Fibroblast of villous mesenchyme (primary cell): ENCODE data around the gene PNLDC1. TPM values are rescaled to one million over a fixed set of nuclear protein-coding genes. Genes with fewer than 3 reads are reported as not detected.
"Not testable (repeated sequence)": the region's sequence is repeated elsewhere in the genome, so short reads cannot be mapped to it uniquely, and the experiment has no call there.

Experiments used
- DNase-seq: peaks from one replicate; pipeline ENCODE4 v3.0.0-alpha.2; 2010; ENCODE audit warnings: low read depth
- H3K4me3 ChIP-seq: 2 replicates; pipeline ENCODE4 v1.5.1; 2011; ENCODE audit warnings: low read depth, mild to moderate bottlenecking, low read length
- CTCF ChIP-seq: IDR thresholded peaks from 2 replicates; pipeline ENCODE4 v1.5.1; 2012; ENCODE audit warnings: low read depth, mild to moderate bottlenecking, low read length; ENCODE audit not compliant: insufficient read depth
- total RNA-seq: library from RNA; depleted of rRNA; stranded (reverse); fragments of >200 nt; gene quantifications from 2 replicates; pipeline ENCODE4 v1.2.3, GENCODE V29; 2012

The PNLDC1 gene
- total RNA-seq, 1 donor, result not detected

- no peak overlapping the region for H3K4me3 ChIP-seq
- no peak for DNase-seq
- TF ChIP-seq CTCF, result no peak
Measured at GRCh38 chr6:159819932-159820640, 20.0 kb downstream of the PNLDC1 start.

- DNase-seq, result no peak
- no peak overlapping the region for H3K4me3 ChIP-seq
- TF ChIP-seq CTCF, result no peak
Measured at GRCh38 chr6:159821122-159821521, 21.0 kb downstream of the PNLDC1 start.

GRCh38 chr6:159821726-159822125, 21.6 kb downstream of the PNLDC1 start:
- no peak overlapping the region for H3K4me3 ChIP-seq
- TF ChIP-seq CTCF, result no peak
- DNase-seq, result no peak

GRCh38 chr6:159823953-159824352, 23.9 kb downstream of the PNLDC1 start:
- no peak for DNase-seq
- TF ChIP-seq CTCF, result no peak
- H3K4me3 ChIP-seq, result no peak overlapping the region

GRCh38 chr6:159824690-159825089, 24.6 kb downstream of the PNLDC1 start:
- not testable (repeated sequence) for DNase-seq, H3K4me3 ChIP-seq

GRCh38 chr6:159826004-159826403, 25.9 kb downstream of the PNLDC1 start:
- DNase-seq, result no peak
- no peak overlapping the region for H3K4me3 ChIP-seq
- TF ChIP-seq CTCF, result no peak

GRCh38 chr6:159826968-159827647, 27.0 kb downstream of the PNLDC1 start:
- H3K4me3 ChIP-seq, result no peak overlapping the region
- no peak for DNase-seq
- peak; percentile 4 for TF ChIP-seq CTCF
